OCI-LY7 (cell line): ENCODE measurements around the gene RNF115. TPM values are rescaled to one million over a fixed set of nuclear protein-coding genes. Genes with fewer than 3 reads are reported as not detected.
A peak's percentile ranks its signal among the peaks of the same experiment; 100 is the strongest.

Source experiments
- Bru-seq: library from RNA; stranded (reverse); fragments of 400-500 nt; gene quantifications from one replicate; lab custom pipeline; 2021; lab: Mats Ljungman, UMichigan
- BruChase-seq, 2 experiments: library from RNA; stranded (reverse); fragments of 400-500 nt; gene quantifications; one replicate each; lab custom pipeline; 2021; lab: Mats Ljungman, UMichigan
- BruUV-seq: library from RNA; stranded (reverse); fragments of 400-500 nt; replicated peaks from 2 replicates; lab custom pipeline; 2021; lab: Mats Ljungman, UMichigan
- CTCF ChIA-PET: fragments of 300-600 bp; sonication (Branson Sonifier 250); formaldehyde crosslinking; loops from one replicate; lab custom pipeline; 2022; ENCODE audit warnings: antibody characterized with exemption; ENCODE audit not compliant: unreplicated experiment; lab: Charles Lee
- POLR2A ChIA-PET: fragments of 300-600 bp; sonication (Branson Sonifier 250); formaldehyde crosslinking; loops from one replicate; lab custom pipeline; 2022; ENCODE audit warnings: antibody characterized with exemption; lab: Charles Lee
- DNase-seq: peaks from one replicate; pipeline ENCODE4 v3.0.0-alpha.2; 2015; ENCODE audit warnings: low spot score
- H2AFZ ChIP-seq: fragments of 200-600 bp; sonication (generic), shearing (Covaris generic); 2 replicates; pipeline ENCODE4 v1.6.1; 2014; ENCODE audit warnings: mild to moderate bottlenecking, antibody characterized with exemption, low read length, moderate library complexity
- H3K27ac ChIP-seq: fragments of 200-600 bp; sonication (generic); 2 replicates; pipeline ENCODE4 v1.5.1; 2014; ENCODE audit warnings: mixed run types, low read depth, mild to moderate bottlenecking, moderate library complexity, low read length, inconsistent platforms; ENCODE audit not compliant: poor library complexity, severe bottlenecking
- H3K36me3 ChIP-seq: fragments of 200-600 bp; sonication (generic); 2 replicates; pipeline ENCODE4 v1.6.1; 2014; ENCODE audit warnings: mild to moderate bottlenecking, antibody characterized with exemption, low read length, moderate library complexity, mixed read lengths; ENCODE audit not compliant: insufficient read depth
- H3K4me1 ChIP-seq: fragments of 200-600 bp; sonication (generic); 2 replicates; pipeline ENCODE4 v1.5.1; 2014; ENCODE audit warnings: mild to moderate bottlenecking, low read length; ENCODE audit not compliant: insufficient read depth, poor library complexity, severe bottlenecking
- H3K4me2 ChIP-seq: fragments of 200-600 bp; sonication (generic); 2 replicates; pipeline ENCODE4 v1.6.1; 2014; ENCODE audit warnings: mild to moderate bottlenecking, low read length
- H3K4me3 ChIP-seq: fragments of 200-600 bp; sonication (generic); 2 replicates; pipeline ENCODE4 v1.5.1; 2014; ENCODE audit warnings: mild to moderate bottlenecking, low read depth, low read length; ENCODE audit not compliant: poor library complexity, severe bottlenecking
- H3K79me2 ChIP-seq: fragments of 200-600 bp; sonication (generic); 2 replicates; pipeline ENCODE4 v1.6.1; 2016; ENCODE audit warnings: low read depth, mild to moderate bottlenecking, low read length, moderate library complexity, mixed read lengths; ENCODE audit not compliant: insufficient read depth
- H3K9me2 ChIP-seq: fragments of 200-600 bp; sonication (generic); 2 replicates; pipeline ENCODE4 v1.6.1; 2016; ENCODE audit warnings: mild to moderate bottlenecking, low read length, mixed read lengths; ENCODE audit not compliant: insufficient read depth
- H3K9me3 ChIP-seq: fragments of 200-600 bp; sonication (generic); 2 replicates; pipeline ENCODE4 v1.6.1; 2014; ENCODE audit warnings: mild to moderate bottlenecking, mixed run types, low read length, mixed read lengths
- H4K20me1 ChIP-seq: fragments of 200-600 bp; sonication (generic); 2 replicates; pipeline ENCODE4 v1.6.1; 2014; ENCODE audit warnings: mild to moderate bottlenecking, antibody characterized with exemption, low read length, moderate library complexity, mixed read lengths; ENCODE audit not compliant: insufficient read depth
- CTCF ChIP-seq: fragments of 200-600 bp; sonication (generic); conservative IDR thresholded peaks from 2 replicates; pipeline ENCODE4 v1.5.1; 2014; ENCODE audit warnings: mild to moderate bottlenecking, antibody characterized with exemption, low read length, moderate library complexity, mixed read lengths
- EZH2phosphoT487 ChIP-seq: fragments of 200-600 bp; sonication (generic); IDR thresholded peaks from 2 replicates; pipeline ENCODE4 v1.6.1; 2018; ENCODE audit warnings: low read depth, borderline replicate concordance, mild to moderate bottlenecking, mixed run types, antibody characterized with exemption, low read length, moderate library complexity, mixed read lengths
- intact Hi-C: fragments of 100-400 bp; cut with micrococcal nuclease; formaldehyde crosslinking; loops from one replicate; pipeline ENCODE4 v1.10.0; 2022; ENCODE audit not compliant: unreplicated experiment
- long read RNA-seq: library from polyadenylated mRNA; stranded (forward); transcript quantifications from one replicate; pipeline ENCODE4 v2.0.0, GENCODE V29; 2022
- total RNA-seq, 2 experiments: library from RNA; depleted of rRNA in 1 of 2; stranded (reverse); fragments of >200 nt in 1 of 2; shearing (Covaris generic) in 1 of 2; gene quantifications; 2 replicates each; pipeline ENCODE4 v1.2.3, GENCODE V29; 2014 to 2022

The RNF115 gene
- 14.7 and 14.8 TPM in 2 replicates for total RNA-seq (2014; rRNA removed; shearing (Covaris generic))
- 23.9 and 24.0 TPM in 2 replicates for total RNA-seq (2022)
- percentile 81 among the genes with signal in this experiment for Bru-seq, nascent RNA
- percentile 81 among the genes with signal in this experiment for BruChase-seq, experiment 1, labeled RNA remaining after a 6-hour chase
- percentile 78 among the genes with signal in this experiment for BruChase-seq, experiment 2, labeled RNA remaining after a 2-hour chase
- long read RNA-seq, full-length matches to known transcripts: 40 of 66 reads
- long read RNA-seq, partial matches to known transcripts: 3 of 66 reads
- long read RNA-seq, other reads (novel, unspliced or antisense): 23 of 66 reads

DNA sequence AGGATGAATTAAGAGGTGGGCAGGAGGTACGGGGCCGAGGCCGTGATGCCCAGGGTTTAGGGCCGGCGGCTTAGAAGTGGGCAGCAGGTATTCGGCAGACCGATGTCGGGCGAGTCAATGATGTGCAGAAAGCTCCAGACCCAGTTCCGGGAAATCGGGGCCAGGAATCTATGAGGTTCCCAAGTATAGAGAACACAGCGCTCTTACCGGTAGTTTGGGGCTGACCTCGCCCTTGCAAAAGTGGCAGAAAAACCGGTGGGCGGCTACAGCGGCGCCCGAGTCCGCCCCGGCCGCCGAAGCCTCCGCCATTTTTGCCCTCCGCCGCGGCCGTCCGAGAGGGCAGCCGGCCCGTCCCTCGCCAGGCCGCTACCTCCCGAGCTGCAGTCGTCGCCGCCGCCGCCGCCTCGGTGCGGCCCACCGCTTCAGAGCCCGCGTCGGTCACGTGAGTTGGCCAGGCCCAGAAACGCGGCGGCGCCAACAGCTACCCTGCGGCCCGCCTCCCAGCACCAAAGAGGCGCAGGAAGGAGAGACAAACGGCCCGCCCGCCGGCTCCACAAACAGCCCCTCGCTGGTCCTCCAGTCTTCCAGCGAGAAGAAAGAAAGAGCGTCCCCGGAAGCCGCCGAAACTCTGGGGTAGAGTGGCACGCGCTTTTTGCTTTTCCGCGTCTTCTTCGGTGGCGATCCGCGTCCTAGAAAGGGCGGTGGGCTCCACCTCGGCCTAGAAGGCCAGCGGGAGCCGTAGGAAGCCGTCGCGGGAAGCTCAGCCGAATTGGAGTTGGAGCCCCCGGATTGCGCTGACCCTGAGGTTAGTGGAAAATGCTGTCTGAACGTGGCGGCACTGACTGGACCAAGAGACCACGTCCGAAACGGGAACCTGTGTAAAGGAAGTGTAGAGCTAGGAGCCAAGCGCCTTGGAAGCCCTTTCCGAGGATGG is at the start of gene RNF115, which contains the start of gene POLR3C:
Gene RNF115 (minus strand): TSS at position 531 of the 934 bp plus-strand sequence. CDS start 222 bp downstream, at position 309.
Gene POLR3C (plus strand): TSS at position 636 of the 934 bp plus-strand sequence. CDS start 1,577 bp downstream, outside the sequence.
- Histone ChIP-seq H3K4me3 (peak within 1 kb of the TSS; percentile 89), H4K20me1 (peaks cover 10% of the 10 kb centered on the region; the same call in 1 of the 2 replicates), H3K9me3 (no peaks in the 10 kb centered on the region), H3K79me2 (peaks cover 32% of the 10 kb centered on the region), H3K4me1 (peaks cover 36% of the 10 kb centered on the region), H3K9me2 (no peaks in the 10 kb centered on the region), H3K27ac (peak within 1 kb of the TSS; percentile 66), H2AFZ (peak within 1 kb of the TSS; percentile 83), H3K36me3 (peaks cover 36% of the 10 kb centered on the region), H3K4me2 (peak within 1 kb of the TSS; percentile 95)
- CTCF ChIA-PET: no interaction called here
- TF ChIP-seq CTCF (0 out of 2 replicates have a peak, but pooled peaks have one; percentile 11), EZH2phosphoT487 (no peak)
- BruUV-seq: no TSS peak
- peak; percentile 93 for DNase-seq
- intact Hi-C loops: loop anchor here (1.0 kb wide), 2 partner anchors 21 to 35 kb away; partner anchors contain the start of genes NUDT17 and PIAS3
- POLR2A ChIA-PET: interaction anchor here (0.6 to 1.4 kb wide), 9 partner anchors 9 to 227 kb away, joined by 3 to 5 read pairs (median 3); partner anchors contain the start of genes NUDT17 and PIAS3

DNA sequence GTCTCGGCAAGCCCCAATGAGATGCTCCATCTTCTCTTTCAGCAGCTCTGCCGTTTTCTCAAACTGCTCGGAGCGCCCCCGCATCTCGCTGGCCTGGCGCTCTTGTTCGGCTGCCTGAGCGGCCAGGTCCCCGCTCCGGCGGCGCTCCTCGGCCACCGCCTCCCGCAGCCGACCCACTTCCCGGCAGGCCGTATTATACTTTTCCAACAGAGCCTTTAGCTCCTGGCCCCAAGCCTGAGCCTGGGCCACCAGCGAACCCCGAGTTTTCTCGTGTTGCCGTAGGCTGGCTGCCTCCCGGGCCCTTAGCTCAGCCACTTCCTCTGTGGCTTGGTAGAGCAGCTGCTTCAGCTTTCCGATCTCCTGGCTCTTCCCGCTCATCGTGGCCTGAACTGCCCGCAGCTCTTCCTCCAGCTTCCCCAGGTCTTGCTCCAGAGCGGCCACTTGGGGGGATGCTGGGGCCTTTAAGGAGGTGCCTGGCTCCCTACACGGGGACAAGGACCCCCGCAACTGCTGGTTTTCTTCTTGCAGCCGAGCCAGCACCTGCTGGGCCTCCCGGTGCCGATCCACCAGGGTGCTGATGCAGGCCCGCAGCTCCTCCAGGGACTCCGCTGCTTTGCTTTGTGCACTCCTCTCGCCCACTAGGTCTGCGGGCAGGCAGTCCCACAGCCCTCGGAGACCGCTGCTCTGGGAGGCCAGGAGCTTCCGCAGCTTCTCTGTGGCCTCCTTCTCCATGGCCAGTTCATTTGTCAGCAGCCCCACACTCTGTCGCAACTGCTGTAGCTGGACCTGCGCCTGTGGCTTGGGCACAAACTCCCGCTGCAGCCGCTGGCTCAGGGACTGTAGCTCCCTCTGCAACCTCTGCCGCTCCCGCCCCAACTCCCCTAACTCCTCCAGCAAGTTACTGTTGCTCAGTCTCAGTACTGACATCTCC is 48.4 kb upstream of the RNF115 start:
- intact Hi-C loops: no loop called here
- Histone ChIP-seq H3K79me2 (no peaks in the 10 kb centered on the region), H3K27ac (no peak overlapping the region), H3K4me2 (no peak overlapping the region), H4K20me1 (no peaks in the 10 kb centered on the region), H3K9me3 (no peaks in the 10 kb centered on the region), H3K9me2 (no peaks in the 10 kb centered on the region), H3K4me3 (no peak overlapping the region), H3K4me1 (no peaks in the 10 kb centered on the region), H2AFZ (no peak overlapping the region), H3K36me3 (no peaks in the 10 kb centered on the region)
- CTCF ChIA-PET: interaction anchor here (0.8 kb wide), 1 partner anchor 85 kb away, joined by 3 read pairs; the partner anchor contains the start of gene LIX1L
- TF ChIP-seq CTCF (no peak), EZH2phosphoT487 (no peak)
- no peak for DNase-seq
- BruUV-seq: no TSS peak
- POLR2A ChIA-PET: interaction anchor here (1.2 to 1.5 kb wide), 2 partner anchors 11 kb away, joined by 3 read pairs; no protein-coding TSS in a partner anchor
